Effector memory CD4-positive, alpha-beta T cell (primary cell): ENCODE results near the gene ARSG.

ENCODE experiments used
- DNase-seq, 3 donors: peaks; one replicate each; pipeline ENCODE4 v3.0.0-alpha.2; 2020
- H3K27ac ChIP-seq: 2 replicates; pipeline ENCODE4 v1.7.0; 2013; ENCODE audit warnings: mild to moderate bottlenecking, low read length, moderate library complexity; ENCODE audit not compliant: insufficient read depth, poor library complexity, severe bottlenecking
- H3K27me3 ChIP-seq: replicated peaks from 2 replicates; pipeline ENCODE4 v1.7.0; 2013; ENCODE audit warnings: mild to moderate bottlenecking, low read length; ENCODE audit not compliant: insufficient read depth, control insufficient read depth, poor library complexity, severe bottlenecking
- H3K36me3 ChIP-seq: 2 replicates; pipeline ENCODE4 v1.7.0; 2013; ENCODE audit warnings: mild to moderate bottlenecking, low read length, moderate library complexity; ENCODE audit not compliant: control insufficient read depth, insufficient read depth
- H3K4me1 ChIP-seq: 2 replicates; pipeline ENCODE4 v1.7.0; 2013; ENCODE audit warnings: low read length, mild to moderate bottlenecking; ENCODE audit not compliant: control insufficient read depth, insufficient read depth, poor library complexity, severe bottlenecking
- H3K4me3 ChIP-seq: 2 replicates; pipeline ENCODE4 v1.7.0; 2013; ENCODE audit warnings: low read length, low read depth, mild to moderate bottlenecking; ENCODE audit not compliant: insufficient read depth, poor library complexity, severe bottlenecking
- H3K9me3 ChIP-seq: 2 replicates; pipeline ENCODE4 v1.7.0; 2013; ENCODE audit warnings: mild to moderate bottlenecking, low read length, moderate library complexity; ENCODE audit not compliant: control insufficient read depth

ARSG gene

DNA sequence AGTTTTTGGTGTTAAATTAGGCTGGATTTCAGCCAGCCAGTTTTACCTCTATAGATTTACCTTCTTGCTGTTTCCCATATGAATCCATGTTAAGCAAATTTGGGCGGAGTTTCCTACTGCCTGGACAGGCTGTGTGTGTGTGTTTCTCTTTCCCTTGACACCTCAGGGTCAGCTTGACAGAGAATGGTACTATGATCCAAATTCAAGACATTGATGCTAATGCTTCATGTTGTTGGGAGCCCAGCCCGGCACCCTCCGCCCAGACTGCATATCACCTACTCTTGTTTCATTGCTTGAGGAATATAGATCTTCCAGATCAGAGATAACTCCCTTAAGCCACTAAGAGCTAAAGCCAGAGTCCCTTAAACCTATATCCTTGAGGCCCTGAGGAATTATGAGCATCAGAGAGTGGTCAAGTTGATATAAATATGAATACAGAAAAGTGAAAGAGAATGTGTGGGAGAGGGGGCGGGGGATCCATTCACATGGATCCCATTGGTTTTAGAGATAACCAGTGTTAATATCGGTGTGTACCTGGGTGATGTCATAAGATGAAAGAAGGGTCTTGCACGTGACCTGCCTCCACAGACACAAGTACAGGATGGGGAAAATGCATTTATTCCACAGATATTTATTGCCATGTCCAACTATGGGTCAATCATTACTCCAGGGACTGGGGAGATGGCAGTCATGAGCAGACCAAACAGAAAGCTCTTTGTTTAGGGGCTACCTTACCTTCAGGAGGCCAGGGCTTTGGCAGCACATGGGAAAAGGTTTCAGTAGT, 96.3 kb downstream of the ARSG start:
- DNase-seq: no peak
- H3K36me3 ChIP-seq: no peaks in the 10 kb centered on the region
- no peak overlapping the region for H3K4me3 ChIP-seq
- no peak overlapping the region for H3K27ac ChIP-seq
- peaks cover 8% of the 10 kb centered on the region for H3K4me1 ChIP-seq
- no peaks in the 10 kb centered on the region for H3K27me3 ChIP-seq
- no peaks in the 10 kb centered on the region for H3K9me3 ChIP-seq

DNA sequence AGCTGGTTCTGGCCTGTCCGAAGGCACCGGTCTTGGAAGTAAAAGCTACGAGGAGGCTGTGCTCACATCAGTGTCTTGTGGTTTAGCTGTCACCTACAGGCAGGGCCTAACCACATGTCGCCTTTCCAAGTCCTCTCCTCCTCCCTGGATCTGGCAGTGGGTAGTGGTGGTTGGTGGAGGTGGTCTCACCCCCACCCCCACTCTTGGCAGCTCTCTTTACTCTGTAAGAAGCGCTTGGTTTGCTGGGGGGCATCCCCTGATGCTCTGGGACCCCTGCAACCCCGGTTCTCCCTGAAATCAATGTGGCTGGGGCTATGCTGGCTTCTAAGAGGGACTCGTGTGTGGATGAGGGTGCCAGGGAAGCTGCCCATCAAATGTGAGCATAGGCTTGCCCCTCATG, 97.7 kb downstream of the ARSG start:
- Histone ChIP-seq H3K4me1 (peaks cover under 1% of the 10 kb centered on the region), H3K27me3 (no peaks in the 10 kb centered on the region), H3K36me3 (no peaks in the 10 kb centered on the region), H3K4me3 (no peak overlapping the region), H3K9me3 (no peaks in the 10 kb centered on the region), H3K27ac (no peak overlapping the region)
- DNase-seq: no peak

DNA sequence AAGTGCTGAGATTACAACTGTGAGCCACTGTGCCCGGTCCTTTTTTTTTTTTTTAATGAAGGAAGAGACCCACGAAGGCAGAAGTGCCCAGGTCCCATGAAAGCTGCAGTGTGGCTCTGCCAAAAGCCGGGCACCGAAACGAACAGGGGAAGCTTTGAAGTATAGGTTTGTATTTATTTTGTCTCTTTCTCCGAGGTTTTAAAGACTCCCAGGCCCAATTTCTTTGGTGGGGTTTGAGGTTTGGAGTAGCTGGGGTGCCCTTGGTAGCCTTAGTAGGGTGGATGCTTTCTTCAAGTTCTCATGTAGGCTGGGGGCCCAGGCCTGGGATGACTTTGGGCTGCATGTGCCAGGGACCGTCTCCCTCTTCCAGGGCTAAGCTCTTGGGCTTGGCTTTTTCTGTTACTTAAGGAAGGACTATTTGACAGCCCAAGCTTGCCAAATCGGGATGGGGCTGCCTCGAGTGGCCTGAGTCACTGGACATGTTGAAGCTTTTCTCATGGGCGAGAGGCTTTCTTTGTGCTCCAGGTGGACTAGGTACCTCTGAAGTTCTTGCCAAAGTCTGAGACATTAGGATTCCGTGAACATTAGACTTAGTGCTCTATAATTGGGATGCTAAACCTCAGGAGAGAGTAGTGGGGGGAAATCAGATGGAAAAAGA, 99.7 kb downstream of the ARSG start:
- DNase-seq: no peak
- no peaks in the 10 kb centered on the region for H3K4me1 ChIP-seq
- H3K9me3 ChIP-seq: peaks cover 8% of the 10 kb centered on the region
- no peak overlapping the region for H3K4me3 ChIP-seq
- no peak overlapping the region for H3K27ac ChIP-seq
- peaks cover 5% of the 10 kb centered on the region for H3K36me3 ChIP-seq
- H3K27me3 ChIP-seq: no peaks in the 10 kb centered on the region

DNA sequence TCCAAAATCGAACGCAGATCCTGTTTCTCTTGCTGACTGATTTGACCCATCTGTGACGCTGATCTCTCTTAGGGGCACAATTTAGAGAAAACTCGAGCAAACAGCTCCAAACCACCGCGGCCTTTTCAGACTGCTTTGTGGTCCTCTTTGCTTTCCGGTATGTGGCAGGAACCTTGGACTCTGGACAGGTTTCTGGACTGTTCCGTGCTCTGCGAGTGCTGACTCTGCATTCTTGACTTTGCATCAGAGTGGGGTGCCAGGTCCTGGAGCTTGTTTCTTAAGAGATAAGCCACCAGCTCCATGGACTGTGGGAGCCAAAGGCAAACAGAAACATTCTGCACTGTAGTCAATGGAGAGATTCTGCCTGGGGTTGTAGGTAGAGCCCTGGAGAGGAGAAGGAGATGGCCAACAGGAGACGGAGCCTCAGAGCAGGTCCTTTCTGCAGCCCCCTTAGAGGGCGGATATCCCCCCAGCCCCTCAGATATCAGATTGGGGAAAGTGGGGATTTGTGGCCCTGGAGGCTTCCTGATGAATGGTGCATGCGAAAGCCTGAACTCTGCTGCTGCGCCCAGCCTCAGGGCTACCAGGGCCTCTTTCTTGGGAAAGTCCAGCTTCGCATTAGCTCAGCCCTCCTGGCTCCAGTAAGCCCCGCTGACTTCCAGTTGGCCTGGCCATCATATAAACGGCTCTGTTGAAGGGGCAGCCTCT, 100.4 kb downstream of the ARSG start:
- peaks cover 8% of the 10 kb centered on the region for H3K9me3 ChIP-seq
- peaks cover 5% of the 10 kb centered on the region for H3K36me3 ChIP-seq
- no peak for DNase-seq
- no peaks in the 10 kb centered on the region for H3K4me1 ChIP-seq
- no peak overlapping the region for H3K27ac ChIP-seq
- H3K27me3 ChIP-seq: no peaks in the 10 kb centered on the region
- H3K4me3 ChIP-seq: no peak overlapping the region

DNA sequence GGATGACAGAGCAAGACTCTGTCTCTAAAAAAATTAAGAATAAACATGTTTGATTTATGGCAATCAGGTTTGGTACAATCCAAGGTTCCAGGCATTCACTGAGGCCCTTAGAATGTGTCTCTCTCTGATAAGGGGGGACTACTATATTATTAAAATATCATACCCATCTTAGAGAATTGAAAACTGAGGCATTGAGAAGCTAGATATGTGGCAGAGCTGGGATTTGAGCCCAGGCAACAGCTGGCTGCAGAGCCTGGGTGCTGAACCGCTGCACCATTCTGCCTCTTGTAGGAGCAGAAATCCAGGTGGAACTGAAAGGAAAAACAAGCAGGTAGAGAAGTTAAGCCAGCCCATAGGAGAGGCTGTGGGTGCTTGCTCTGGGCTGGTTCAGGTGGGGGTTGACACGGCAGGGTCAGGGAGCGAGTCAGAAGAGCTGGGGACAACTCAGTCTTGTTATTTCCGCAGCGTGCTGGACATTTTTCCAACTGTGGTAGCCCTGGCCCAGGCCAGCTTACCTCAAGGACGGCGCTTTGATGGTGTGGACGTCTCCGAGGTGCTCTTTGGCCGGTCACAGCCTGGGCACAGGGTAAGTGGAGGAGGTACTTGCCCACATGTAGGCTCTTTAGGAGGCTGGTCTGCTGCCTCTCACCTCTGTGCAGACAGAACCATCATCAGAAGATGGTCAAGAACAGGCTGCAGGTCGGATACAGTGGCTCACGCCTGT, 103.5 kb downstream of the ARSG start:
- Histone ChIP-seq H3K27ac (no peak overlapping the region), H3K4me1 (peaks cover 15% of the 10 kb centered on the region), H3K36me3 (peaks cover 5% of the 10 kb centered on the region), H3K9me3 (peaks cover 8% of the 10 kb centered on the region), H3K27me3 (no peaks in the 10 kb centered on the region), H3K4me3 (no peak overlapping the region)
- DNase-seq: no peak

DNA sequence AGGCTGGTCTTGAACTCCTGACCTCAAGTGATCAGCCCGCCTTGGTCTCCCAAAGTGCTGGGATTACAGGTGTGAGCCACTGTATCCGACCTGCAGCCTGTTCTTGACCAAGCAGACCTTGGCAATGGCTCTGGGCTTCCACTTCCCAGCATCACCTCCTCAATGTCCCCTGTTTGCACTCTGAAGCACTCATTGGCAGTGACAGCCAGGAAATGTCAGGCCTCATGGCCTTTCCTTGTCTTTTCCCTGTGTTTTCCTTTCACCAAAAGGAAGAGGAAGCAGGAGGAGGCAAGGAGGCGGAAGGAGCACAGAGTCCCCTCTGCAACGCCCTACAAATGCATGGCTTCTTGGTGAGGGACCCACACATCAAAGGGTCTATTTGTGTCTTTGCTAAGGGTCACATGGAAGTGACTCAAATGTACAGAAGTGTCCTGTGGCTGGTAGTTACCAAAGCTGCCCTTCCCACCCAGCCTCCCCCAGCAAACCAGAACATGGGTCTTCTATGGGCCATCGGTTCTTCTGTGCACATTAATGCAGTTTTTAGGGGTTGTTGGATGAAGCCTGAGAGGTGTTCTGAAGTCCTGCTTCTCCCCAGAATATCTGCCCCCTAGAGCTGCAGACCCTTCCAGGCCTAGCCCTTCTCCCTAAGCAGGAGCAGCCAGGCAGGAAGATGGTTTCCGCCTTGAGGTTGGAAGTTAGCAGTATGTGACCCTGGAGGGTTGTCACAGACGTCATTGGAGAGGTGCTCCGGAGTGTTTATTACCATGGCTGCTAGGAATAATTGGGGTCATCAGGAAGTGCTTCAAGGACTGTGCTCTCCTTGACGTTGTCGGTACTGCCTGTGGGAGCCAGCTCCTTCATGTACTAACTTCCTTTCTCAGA, 105.2 kb downstream of the ARSG start:
- H3K9me3 ChIP-seq: peaks cover 8% of the 10 kb centered on the region
- DNase-seq: peak in 2 of 3 donors; percentile 3 to 8
- no peak overlapping the region for H3K4me3 ChIP-seq
- H3K4me1 ChIP-seq: peaks cover 21% of the 10 kb centered on the region
- H3K27me3 ChIP-seq: no peaks in the 10 kb centered on the region
- H3K36me3 ChIP-seq: peaks cover 5% of the 10 kb centered on the region
- no peak overlapping the region for H3K27ac ChIP-seq

DNA sequence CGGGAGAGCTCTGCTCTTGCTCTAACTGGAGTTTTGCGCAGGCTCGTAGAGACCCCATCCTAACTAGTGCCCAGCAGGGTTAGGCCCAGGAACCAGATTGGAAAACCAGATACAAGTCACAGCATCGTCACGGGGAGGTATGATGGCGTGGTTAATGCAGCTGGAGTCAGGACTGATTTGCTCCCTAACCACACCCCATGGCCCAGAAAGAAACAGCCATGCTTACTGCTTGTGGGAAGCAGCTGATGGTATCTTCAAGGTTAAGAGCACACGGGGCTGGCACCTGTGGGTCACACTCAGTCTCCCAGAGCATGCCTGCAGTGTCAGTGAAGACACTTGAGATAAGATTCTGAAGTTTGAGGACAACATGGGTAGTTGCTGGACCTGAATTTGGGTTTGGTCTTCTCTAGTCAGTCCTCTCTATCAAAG, 105.8 kb downstream of the ARSG start:
- H3K36me3 ChIP-seq: peaks cover 5% of the 10 kb centered on the region
- no peak overlapping the region for H3K4me3 ChIP-seq

DNA sequence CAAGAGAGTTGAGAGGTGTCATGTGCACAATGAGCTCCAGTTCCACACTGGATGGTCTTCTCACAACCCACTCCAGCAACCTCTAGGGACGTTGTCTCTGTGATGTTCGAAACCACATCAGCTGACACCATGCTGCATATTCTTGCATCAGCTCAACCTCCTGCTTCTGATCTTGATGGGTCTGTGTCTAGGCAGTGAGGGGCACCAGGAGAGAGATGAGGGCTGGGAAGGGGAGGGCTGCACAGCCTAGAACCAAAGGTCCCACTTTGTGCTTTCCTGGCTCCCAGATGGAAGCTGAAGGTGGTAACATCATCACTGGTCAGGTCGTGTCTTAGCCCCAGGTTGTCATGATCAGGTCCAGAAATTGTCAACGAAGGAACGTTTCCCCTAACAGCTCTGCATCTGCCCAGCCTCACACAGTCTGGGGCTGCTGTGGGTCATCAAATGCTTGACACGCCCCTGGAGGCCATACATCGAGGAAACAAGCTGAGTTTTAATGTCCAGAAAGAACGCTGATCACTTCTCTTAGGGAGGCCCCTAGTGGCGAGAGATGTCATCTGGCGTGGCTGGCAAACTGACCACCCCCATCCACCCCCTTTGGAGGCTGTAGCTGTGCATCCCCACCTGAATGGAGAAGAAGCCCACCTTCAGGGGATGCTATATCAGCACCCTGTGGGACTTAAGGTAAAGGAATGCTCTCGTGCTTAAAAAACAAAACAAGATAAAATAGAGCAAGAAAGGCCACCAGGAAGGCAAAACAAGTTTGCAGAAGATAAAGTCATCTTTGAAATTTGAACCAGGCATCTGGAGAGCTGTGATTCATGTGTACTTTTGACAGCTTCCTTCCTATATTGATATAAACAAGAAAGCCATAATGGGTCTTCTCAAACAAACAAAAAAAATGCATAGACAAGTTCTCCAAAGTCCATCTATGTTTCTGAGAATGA, 107.7 kb downstream of the ARSG start:
- Histone ChIP-seq H3K27ac (no peak overlapping the region), H3K36me3 (peaks cover 5% of the 10 kb centered on the region)

More for the DNA sequence above, 105.8 kb downstream of the ARSG start:
- no peak for DNase-seq
- H3K9me3 ChIP-seq: peaks cover 8% of the 10 kb centered on the region
- no peaks in the 10 kb centered on the region for H3K27me3 ChIP-seq
- H3K4me1 ChIP-seq: peaks cover 21% of the 10 kb centered on the region
- no peak overlapping the region for H3K27ac ChIP-seq

More for the DNA sequence above, 107.7 kb downstream of the ARSG start:
- Histone ChIP-seq H3K27me3 (no peaks in the 10 kb centered on the region), H3K4me1 (peaks cover 21% of the 10 kb centered on the region), H3K4me3 (no peak overlapping the region), H3K9me3 (peaks cover 8% of the 10 kb centered on the region)
- no peak for DNase-seq
